HEK293 (cell line): ENCODE data around the gene RASGRP3.

Experiments
- CTCF ChIA-PET: fragments of 350-600 bp; formaldehyde crosslinking; extraction: SDS; loops from one replicate; lab custom pipeline; 2021; ENCODE audit warnings: antibody characterized with exemption; lab: Yijun Ruan, JAX
- POLR2A ChIA-PET: fragments of 300-600 bp; formaldehyde crosslinking; extraction: SDS; loops from one replicate; lab custom pipeline; 2020; ENCODE audit warnings: antibody characterized with exemption, inconsistent platforms; lab: Yijun Ruan, JAX
- H3K27ac ChIP-seq: fragments of 200-500 bp; sonication (Bioruptor generic); 2 replicates; pipeline ENCODE4 v1.5.1; 2014; ENCODE audit warnings: low read depth, low read length, control low read depth, inconsistent platforms; ENCODE audit errors: extremely low read depth
- H3K36me3 ChIP-seq, 2 experiments: fragments of 200-500 bp in 1 of 2; sonication (Bioruptor generic) in 1 of 2; 1 replicate in 1 of 2; 2 replicates in 1 of 2; pipeline ENCODE4 v1.5.1; 2014 to 2017; ENCODE audit warnings: inconsistent platforms in 2 of 2, low read length in 2 of 2; ENCODE audit not compliant: control insufficient read depth in 2 of 2, insufficient read depth in 1 of 2
- H3K4me1 ChIP-seq: fragments of 200-500 bp; sonication (Bioruptor generic); 2 replicates; pipeline ENCODE4 v1.5.1; 2014; ENCODE audit warnings: mild to moderate bottlenecking, low read length, inconsistent platforms; ENCODE audit not compliant: control insufficient read depth, insufficient read depth
- H3K4me3 ChIP-seq: 2 replicates; pipeline ENCODE4 v1.5.1; 2011; ENCODE audit warnings: low read depth, mild to moderate bottlenecking, control low read depth, low read length, moderate library complexity
- H3K9me3 ChIP-seq: fragments of 200-500 bp; sonication (Bioruptor generic); 2 replicates; pipeline ENCODE4 v1.5.1; 2014; ENCODE audit warnings: low read depth, low read length, inconsistent platforms; ENCODE audit not compliant: control insufficient read depth, insufficient read depth
- EGR2 ChIP-seq: fragments of 450-650 bp; formaldehyde crosslinking; IDR thresholded peaks from 2 replicates; pipeline ENCODE4 v1.5.1; 2016; ENCODE audit warnings: low read depth, missing biosample characterization, missing genetic modification characterization
- MZF1 ChIP-seq: fragments of 450-650 bp; formaldehyde crosslinking; IDR thresholded peaks from 2 replicates; pipeline ENCODE4 v1.5.1; 2017; ENCODE audit warnings: missing biosample characterization, missing genetic modification characterization, borderline replicate concordance
- OSR2 ChIP-seq: fragments of 450-650 bp; formaldehyde crosslinking; IDR thresholded peaks from 2 replicates; pipeline ENCODE4 v1.5.1; 2016; ENCODE audit warnings: missing biosample characterization, missing genetic modification characterization
- YY1 ChIP-seq: fragments of 450-650 bp; formaldehyde crosslinking; IDR thresholded peaks from 2 replicates; pipeline ENCODE4 v1.5.1; 2018; ENCODE audit warnings: missing biosample characterization, missing genetic modification characterization
- ZEB2 ChIP-seq: fragments of 450-650 bp; formaldehyde crosslinking; IDR thresholded peaks from 2 replicates; pipeline ENCODE4 v1.5.1; 2016; ENCODE audit warnings: missing biosample characterization, missing genetic modification characterization
- ZFHX2 ChIP-seq: fragments of 450-650 bp; formaldehyde crosslinking; conservative IDR thresholded peaks from 2 replicates; pipeline ENCODE4 v1.5.1; 2016; ENCODE audit warnings: missing biosample characterization, missing genetic modification characterization
- ZFP3 ChIP-seq: fragments of 450-650 bp; formaldehyde crosslinking; IDR thresholded peaks from 2 replicates; pipeline ENCODE4 v1.5.1; 2016; ENCODE audit warnings: low read depth, missing biosample characterization, missing genetic modification characterization
- ZIC2 ChIP-seq: fragments of 450-650 bp; formaldehyde crosslinking; IDR thresholded peaks from 2 replicates; pipeline ENCODE4 v1.5.1; 2016; ENCODE audit warnings: missing biosample characterization, missing genetic modification characterization
- ZNF140 ChIP-seq: fragments of 450-650 bp; formaldehyde crosslinking; IDR thresholded peaks from 2 replicates; pipeline ENCODE4 v1.5.1; 2016; ENCODE audit warnings: missing biosample characterization, missing genetic modification characterization
- ZNF155 ChIP-seq: fragments of 450-650 bp; formaldehyde crosslinking; IDR thresholded peaks from 2 replicates; pipeline ENCODE4 v1.5.1; 2016; ENCODE audit warnings: missing biosample characterization, missing genetic modification characterization
- ZNF184 ChIP-seq: fragments of 450-650 bp; IDR thresholded peaks from 2 replicates; pipeline ENCODE4 v1.5.1; 2018; ENCODE audit warnings: missing biosample characterization, mild to moderate bottlenecking, missing genetic modification characterization
- ZNF211 ChIP-seq: fragments of 450-650 bp; formaldehyde crosslinking; IDR thresholded peaks from 2 replicates; pipeline ENCODE4 v1.5.1; 2016; ENCODE audit warnings: low read depth, missing biosample characterization, missing genetic modification characterization
- ZNF248 ChIP-seq: fragments of 450-650 bp; formaldehyde crosslinking; IDR thresholded peaks from 2 replicates; pipeline ENCODE4 v1.5.1; 2017; ENCODE audit warnings: missing biosample characterization, missing genetic modification characterization
- ZNF266 ChIP-seq: fragments of 450-650 bp; formaldehyde crosslinking; IDR thresholded peaks from 2 replicates; pipeline ENCODE4 v1.5.1; 2016; ENCODE audit warnings: missing biosample characterization, missing genetic modification characterization, low read depth
- ZNF37A ChIP-seq: fragments of 450-650 bp; IDR thresholded peaks from 2 replicates; pipeline ENCODE4 v1.5.1; 2018; ENCODE audit warnings: missing biosample characterization, missing genetic modification characterization
- ZNF404 ChIP-seq: fragments of 450-650 bp; formaldehyde crosslinking; IDR thresholded peaks from 2 replicates; pipeline ENCODE4 v1.5.1; 2017; ENCODE audit warnings: missing biosample characterization, missing genetic modification characterization
- ZNF423 ChIP-seq: fragments of 450-650 bp; formaldehyde crosslinking; IDR thresholded peaks from 2 replicates; pipeline ENCODE4 v1.5.1; 2016; ENCODE audit warnings: missing biosample characterization, missing genetic modification characterization
- ZNF473 ChIP-seq: fragments of 450-650 bp; formaldehyde crosslinking; IDR thresholded peaks from 2 replicates; pipeline ENCODE4 v1.5.1; 2017; ENCODE audit warnings: missing biosample characterization, missing genetic modification characterization
- ZNF544 ChIP-seq: fragments of 450-650 bp; formaldehyde crosslinking; IDR thresholded peaks from 2 replicates; pipeline ENCODE4 v1.5.0; 2017; ENCODE audit warnings: missing biosample characterization, missing genetic modification characterization
- ZNF548 ChIP-seq: fragments of 450-650 bp; formaldehyde crosslinking; IDR thresholded peaks from 2 replicates; pipeline ENCODE4 v1.5.1; 2016; ENCODE audit warnings: missing biosample characterization, missing genetic modification characterization
- ZNF664 ChIP-seq: fragments of 450-650 bp; formaldehyde crosslinking; IDR thresholded peaks from 2 replicates; pipeline ENCODE4 v1.5.1; 2016; ENCODE audit warnings: missing biosample characterization, missing genetic modification characterization
- ZNF747 ChIP-seq: fragments of 450-650 bp; formaldehyde crosslinking; IDR thresholded peaks from 2 replicates; pipeline ENCODE4 v1.5.1; 2016; ENCODE audit warnings: missing biosample characterization, missing genetic modification characterization
- TF ChIP-seq, protein P1 (sequence below): fragments of 450-650 bp; formaldehyde crosslinking; IDR thresholded peaks from 2 replicates; pipeline ENCODE4; 2016; ENCODE audit warnings: missing biosample characterization, missing genetic modification characterization
- TF ChIP-seq, protein P2 (sequence below): fragments of 450-650 bp; formaldehyde crosslinking; conservative IDR thresholded peaks from 2 replicates; pipeline ENCODE4 v1.5.1; 2016; ENCODE audit warnings: low read depth, missing biosample characterization, missing genetic modification characterization
- TF ChIP-seq, protein P3 (sequence below): fragments of 450-650 bp; formaldehyde crosslinking; IDR thresholded peaks from 2 replicates; pipeline ENCODE4 v1.5.1; 2016; ENCODE audit warnings: missing biosample characterization, missing genetic modification characterization

Gene RASGRP3

DNA sequence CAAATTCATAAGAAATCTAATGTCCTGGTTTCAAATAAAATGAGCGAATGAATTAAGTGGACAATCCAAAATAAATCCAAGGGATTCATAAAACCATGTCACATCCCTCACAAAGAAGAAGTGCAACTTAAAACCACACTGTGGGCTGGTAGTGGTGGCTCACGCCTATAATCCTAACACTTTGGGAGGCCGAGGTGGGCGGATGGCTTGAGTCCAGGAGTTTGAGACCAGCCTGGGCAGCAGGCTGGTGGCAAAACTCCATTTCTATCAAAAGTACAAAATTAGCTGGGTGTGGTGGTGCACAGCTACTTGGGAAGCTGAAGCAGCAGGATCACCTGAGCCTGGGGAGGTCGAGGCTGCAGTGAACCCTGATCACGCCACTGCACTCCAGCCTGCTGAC, 97.2 kb downstream of the RASGRP3 start (continued):
- TF ChIP-seq, protein P1, sequence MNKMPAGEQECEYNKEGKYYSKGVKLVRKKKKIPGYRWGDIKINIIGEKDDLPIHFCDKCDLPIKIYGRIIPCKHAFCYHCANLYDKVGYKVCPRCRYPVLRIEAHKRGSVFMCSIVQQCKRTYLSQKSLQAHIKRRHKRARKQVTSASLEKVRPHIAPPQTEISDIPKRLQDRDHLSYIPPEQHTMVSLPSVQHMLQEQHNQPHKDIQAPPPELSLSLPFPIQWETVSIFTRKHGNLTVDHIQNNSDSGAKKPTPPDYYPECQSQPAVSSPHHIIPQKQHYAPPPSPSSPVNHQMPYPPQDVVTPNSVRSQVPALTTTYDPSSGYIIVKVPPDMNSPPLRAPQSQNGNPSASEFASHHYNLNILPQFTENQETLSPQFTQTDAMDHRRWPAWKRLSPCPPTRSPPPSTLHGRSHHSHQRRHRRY (tag by site-specific recombination) = no peak
- TF ChIP-seq ZFHX2 (tag by site-specific recombination) (peak; percentile 51), ZNF184 (tag by site-specific recombination) (no peak), ZNF248 (tag by site-specific recombination) (no peak), ZNF404 (tag by site-specific recombination) (no peak), OSR2 (tag by site-specific recombination) (no peak)

DNA sequence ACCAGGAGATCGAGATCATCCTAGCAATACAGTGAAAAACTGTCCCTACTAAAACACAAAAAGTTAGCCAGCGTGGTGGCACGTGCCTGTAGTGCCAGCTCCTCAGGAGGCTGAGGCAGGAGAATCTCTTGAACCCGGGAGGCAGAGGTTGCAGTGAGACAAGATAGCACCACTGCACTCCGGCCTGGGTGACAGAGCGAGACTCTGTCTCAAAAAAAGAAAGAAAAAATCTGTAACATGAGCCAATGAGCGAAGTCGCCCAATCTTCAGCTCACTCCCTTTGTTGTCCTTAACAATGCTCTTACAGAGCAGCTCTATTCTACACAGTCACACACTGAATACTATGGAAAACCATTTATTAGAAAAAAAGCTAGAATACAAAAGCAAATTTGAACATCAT, 100.6 kb downstream of the RASGRP3 start:
- CTCF ChIA-PET = no interaction called here
- POLR2A ChIA-PET = no interaction called here
- H3K36me3 ChIP-seq = no peaks in the 10 kb centered on the region
- H3K27ac ChIP-seq = no peak overlapping the region
- H3K9me3 ChIP-seq = no peaks in the 10 kb centered on the region
- no peak overlapping the region for H3K4me3 ChIP-seq
- TF ChIP-seq ZNF211 (tag by site-specific recombination) = no peak
- no peak for TF ChIP-seq ZNF473 (tag by site-specific recombination)
- TF ChIP-seq MZF1 (tag by site-specific recombination) = no peak
- TF ChIP-seq, protein P2, sequence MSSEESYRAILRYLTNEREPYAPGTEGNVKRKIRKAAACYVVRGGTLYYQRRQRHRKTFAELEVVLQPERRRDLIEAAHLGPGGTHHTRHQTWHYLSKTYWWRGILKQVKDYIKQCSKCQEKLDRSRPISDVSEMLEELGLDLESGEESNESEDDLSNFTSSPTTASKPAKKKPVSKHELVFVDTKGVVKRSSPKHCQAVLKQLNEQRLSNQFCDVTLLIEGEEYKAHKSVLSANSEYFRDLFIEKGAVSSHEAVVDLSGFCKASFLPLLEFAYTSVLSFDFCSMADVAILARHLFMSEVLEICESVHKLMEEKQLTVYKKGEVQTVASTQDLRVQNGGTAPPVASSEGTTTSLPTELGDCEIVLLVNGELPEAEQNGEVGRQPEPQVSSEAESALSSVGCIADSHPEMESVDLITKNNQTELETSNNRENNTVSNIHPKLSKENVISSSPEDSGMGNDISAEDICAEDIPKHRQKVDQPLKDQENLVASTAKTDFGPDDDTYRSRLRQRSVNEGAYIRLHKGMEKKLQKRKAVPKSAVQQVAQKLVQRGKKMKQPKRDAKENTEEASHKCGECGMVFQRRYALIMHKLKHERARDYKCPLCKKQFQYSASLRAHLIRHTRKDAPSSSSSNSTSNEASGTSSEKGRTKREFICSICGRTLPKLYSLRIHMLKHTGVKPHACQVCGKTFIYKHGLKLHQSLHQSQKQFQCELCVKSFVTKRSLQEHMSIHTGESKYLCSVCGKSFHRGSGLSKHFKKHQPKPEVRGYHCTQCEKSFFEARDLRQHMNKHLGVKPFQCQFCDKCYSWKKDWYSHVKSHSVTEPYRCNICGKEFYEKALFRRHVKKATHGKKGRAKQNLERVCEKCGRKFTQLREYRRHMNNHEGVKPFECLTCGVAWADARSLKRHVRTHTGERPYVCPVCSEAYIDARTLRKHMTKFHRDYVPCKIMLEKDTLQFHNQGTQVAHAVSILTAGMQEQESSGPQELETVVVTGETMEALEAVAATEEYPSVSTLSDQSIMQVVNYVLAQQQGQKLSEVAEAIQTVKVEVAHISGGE = no peak
- no peak for TF ChIP-seq ZNF423 (tag by site-specific recombination)
- no peak for TF ChIP-seq ZNF544
- no peak for TF ChIP-seq ZNF37A
- no peak for TF ChIP-seq ZNF140 (tag by site-specific recombination)
- TF ChIP-seq ZNF664 = no peak
- no peak for TF ChIP-seq ZNF548 (tag by site-specific recombination)
- TF ChIP-seq ZIC2 (tag by site-specific recombination) = no peak
- no peak for TF ChIP-seq EGR2 (tag by site-specific recombination)
- no peak for TF ChIP-seq ZFP3 (tag by site-specific recombination)
- TF ChIP-seq YY1 (tag by site-specific recombination) = no peak
- no peak for TF ChIP-seq ZEB2 (tag by site-specific recombination)
- no peak for TF ChIP-seq ZNF266 (tag by site-specific recombination)
- no peak for TF ChIP-seq ZFHX2 (tag by site-specific recombination)
- no peak for TF ChIP-seq ZNF747 (tag by site-specific recombination)
- TF ChIP-seq, protein P3, sequence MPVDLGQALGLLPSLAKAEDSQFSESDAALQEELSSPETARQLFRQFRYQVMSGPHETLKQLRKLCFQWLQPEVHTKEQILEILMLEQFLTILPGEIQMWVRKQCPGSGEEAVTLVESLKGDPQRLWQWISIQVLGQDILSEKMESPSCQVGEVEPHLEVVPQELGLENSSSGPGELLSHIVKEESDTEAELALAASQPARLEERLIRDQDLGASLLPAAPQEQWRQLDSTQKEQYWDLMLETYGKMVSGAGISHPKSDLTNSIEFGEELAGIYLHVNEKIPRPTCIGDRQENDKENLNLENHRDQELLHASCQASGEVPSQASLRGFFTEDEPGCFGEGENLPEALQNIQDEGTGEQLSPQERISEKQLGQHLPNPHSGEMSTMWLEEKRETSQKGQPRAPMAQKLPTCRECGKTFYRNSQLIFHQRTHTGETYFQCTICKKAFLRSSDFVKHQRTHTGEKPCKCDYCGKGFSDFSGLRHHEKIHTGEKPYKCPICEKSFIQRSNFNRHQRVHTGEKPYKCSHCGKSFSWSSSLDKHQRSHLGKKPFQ (tag by site-specific recombination) = no peak
- TF ChIP-seq ZNF155 = no peak
- no peaks in the 10 kb centered on the region for H3K4me1 ChIP-seq
